Smooth muscle cell (in vitro differentiated cells): Measurements from ENCODE around the gene GATA1. TPM values are rescaled to one million over a fixed set of nuclear protein-coding genes. Genes with fewer than 3 reads are reported as not detected.

Experiments
- DNase-seq: peaks from one replicate; lab custom pipeline; 2025; ENCODE audit not compliant: unreplicated experiment; lab: John Stamatoyannopoulos, UW
- H2AFZ ChIP-seq: fragments of 200-600 bp; sonication (generic); 2 replicates; pipeline ENCODE4 v1.6.0; 2016; ENCODE audit warnings: antibody characterized with exemption, low read depth, mild to moderate bottlenecking
- H3F3A ChIP-seq: fragments of 200-600 bp; sonication (generic); 2 replicates; pipeline ENCODE4 v1.6.0; 2017; ENCODE audit warnings: antibody characterized with exemption, low read depth
- H3K27ac ChIP-seq: fragments of 200-600 bp; sonication (generic); 2 replicates; pipeline ENCODE4 v1.5.1; 2016; ENCODE audit warnings: low read depth, mild to moderate bottlenecking
- H3K27me3 ChIP-seq: fragments of 200-600 bp; sonication (generic); 2 replicates; pipeline ENCODE4 v1.6.1; 2016; ENCODE audit warnings: low read depth, mild to moderate bottlenecking
- H3K36me3 ChIP-seq: fragments of 200-600 bp; sonication (generic); 2 replicates; pipeline ENCODE4 v1.5.1; 2016; ENCODE audit warnings: low read depth
- H3K4me1 ChIP-seq: fragments of 200-600 bp; sonication (generic); 2 replicates; pipeline ENCODE4 v1.5.1; 2016; ENCODE audit warnings: low read depth
- H3K4me2 ChIP-seq: fragments of 200-600 bp; sonication (generic); 2 replicates; pipeline ENCODE4 v1.6.0; 2016; ENCODE audit warnings: mild to moderate bottlenecking
- H3K4me3 ChIP-seq: fragments of 200-600 bp; sonication (generic); 2 replicates; pipeline ENCODE4 v1.5.1; 2016; ENCODE audit warnings: mild to moderate bottlenecking
- H3K79me2 ChIP-seq: fragments of 200-600 bp; sonication (generic); 2 replicates; pipeline ENCODE4 v1.6.0; 2016; ENCODE audit warnings: low read depth, mild to moderate bottlenecking
- H3K9ac ChIP-seq: fragments of 200-600 bp; sonication (generic); 2 replicates; pipeline ENCODE4 v1.6.0; 2016; ENCODE audit warnings: low read depth
- H3K9me3 ChIP-seq: fragments of 200-600 bp; sonication (generic); replicated peaks from 2 replicates; pipeline ENCODE4 v1.5.1; 2016; ENCODE audit warnings: low read depth
- H4K20me1 ChIP-seq: fragments of 200-600 bp; sonication (generic); 2 replicates; pipeline ENCODE4 v1.6.0; 2016; ENCODE audit warnings: low read depth
- WGBS: methylation state at CpG from one replicate; pipeline ENCODE4 v1.1.7; 2016; ENCODE audit warnings: low lambda C conversion rate; 5-methylcytosine and 5-hydroxymethylcytosine counted together
- polyA plus RNA-seq: library from polyadenylated mRNA; unstranded; fragments of >200 nt; fragmentation: Nextera tagmentation; extraction: Ambion mirVana; gene quantifications from 2 replicates; pipeline ENCODE4 v1.2.1, GENCODE V29; 2016
- total RNA-seq: library from RNA; depleted of rRNA; stranded (reverse); fragments of >200 nt; gene quantifications from 2 replicates; pipeline ENCODE4 v1.2.3, GENCODE V29; 2014
- TF ChIP-seq, protein P1 (sequence below): fragments of 200-600 bp; sonication (generic); IDR thresholded peaks from 2 replicates; pipeline ENCODE4 v1.5.1; 2017; ENCODE audit warnings: borderline replicate concordance, mild to moderate bottlenecking, antibody characterized with exemption; ENCODE audit not compliant: insufficient read depth, poor library complexity, severe bottlenecking

Gene GATA1
- total and polyA plus RNA-seq, 2 experiments from 2014 or later = not detected

GRCh38 chrX:48790477-48790876, 4.1 kb downstream of the GATA1 start:
- H2AFZ ChIP-seq = no peak overlapping the region
- 90% methylated on average over 4 of the region's 5 CpGs for WGBS
- H3K4me3 ChIP-seq = no peak overlapping the region
- H3K27me3 ChIP-seq = no peaks in the 10 kb centered on the region
- H3K9ac ChIP-seq = no peak overlapping the region
- H3K4me2 ChIP-seq = no peak overlapping the region
- DNase-seq = no peak
- H4K20me1 ChIP-seq = no peaks in the 10 kb centered on the region
- TF ChIP-seq, protein P1, sequence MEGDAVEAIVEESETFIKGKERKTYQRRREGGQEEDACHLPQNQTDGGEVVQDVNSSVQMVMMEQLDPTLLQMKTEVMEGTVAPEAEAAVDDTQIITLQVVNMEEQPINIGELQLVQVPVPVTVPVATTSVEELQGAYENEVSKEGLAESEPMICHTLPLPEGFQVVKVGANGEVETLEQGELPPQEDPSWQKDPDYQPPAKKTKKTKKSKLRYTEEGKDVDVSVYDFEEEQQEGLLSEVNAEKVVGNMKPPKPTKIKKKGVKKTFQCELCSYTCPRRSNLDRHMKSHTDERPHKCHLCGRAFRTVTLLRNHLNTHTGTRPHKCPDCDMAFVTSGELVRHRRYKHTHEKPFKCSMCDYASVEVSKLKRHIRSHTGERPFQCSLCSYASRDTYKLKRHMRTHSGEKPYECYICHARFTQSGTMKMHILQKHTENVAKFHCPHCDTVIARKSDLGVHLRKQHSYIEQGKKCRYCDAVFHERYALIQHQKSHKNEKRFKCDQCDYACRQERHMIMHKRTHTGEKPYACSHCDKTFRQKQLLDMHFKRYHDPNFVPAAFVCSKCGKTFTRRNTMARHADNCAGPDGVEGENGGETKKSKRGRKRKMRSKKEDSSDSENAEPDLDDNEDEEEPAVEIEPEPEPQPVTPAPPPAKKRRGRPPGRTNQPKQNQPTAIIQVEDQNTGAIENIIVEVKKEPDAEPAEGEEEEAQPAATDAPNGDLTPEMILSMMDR = no peak
- no peaks in the 10 kb centered on the region for H3K79me2 ChIP-seq
- no peaks in the 10 kb centered on the region for H3K4me1 ChIP-seq
- no peak overlapping the region for H3K27ac ChIP-seq
- H3K9me3 ChIP-seq = no peaks in the 10 kb centered on the region
- H3K36me3 ChIP-seq = no peaks in the 10 kb centered on the region
- no peaks in the 10 kb centered on the region for H3F3A ChIP-seq

GRCh38 chrX:48791063-48791820, 4.9 kb downstream of the GATA1 start:
- no peaks in the 10 kb centered on the region for H3K9me3 ChIP-seq
- H3K36me3 ChIP-seq = no peaks in the 10 kb centered on the region
- H3K4me3 ChIP-seq = no peak overlapping the region
- 88% methylated on average over 10 of the region's 11 CpGs for WGBS
- DNase-seq = no peak
- TF ChIP-seq, protein P1 = no peak
- no peaks in the 10 kb centered on the region for H3K79me2 ChIP-seq
- no peak overlapping the region for H2AFZ ChIP-seq
- H3K4me1 ChIP-seq = no peaks in the 10 kb centered on the region
- no peaks in the 10 kb centered on the region for H4K20me1 ChIP-seq
- H3F3A ChIP-seq = no peaks in the 10 kb centered on the region
- no peaks in the 10 kb centered on the region for H3K27me3 ChIP-seq
- H3K27ac ChIP-seq = no peak overlapping the region
- H3K4me2 ChIP-seq = no peak overlapping the region
- no peak overlapping the region for H3K9ac ChIP-seq

DNA sequence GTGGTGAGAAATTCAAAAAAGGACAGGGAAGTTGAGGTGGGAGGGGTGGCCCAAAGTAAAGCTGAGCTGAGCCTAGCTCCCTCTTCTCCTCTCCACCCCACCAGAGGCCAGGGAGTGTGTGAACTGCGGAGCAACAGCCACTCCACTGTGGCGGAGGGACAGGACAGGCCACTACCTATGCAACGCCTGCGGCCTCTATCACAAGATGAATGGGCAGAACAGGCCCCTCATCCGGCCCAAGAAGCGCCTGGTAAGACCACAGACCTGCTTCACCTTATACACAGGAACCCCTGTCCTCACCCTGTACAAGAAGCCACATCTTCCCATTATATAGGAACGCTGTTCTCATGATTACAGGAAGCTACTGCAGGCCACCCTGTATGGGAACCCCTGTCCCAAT, 5.8 kb downstream of the GATA1 start:
- H3K9ac ChIP-seq = no peak overlapping the region
- H3K79me2 ChIP-seq = no peaks in the 10 kb centered on the region
- TF ChIP-seq, protein P1 = no peak
- H3K9me3 ChIP-seq = no peaks in the 10 kb centered on the region
- H3K4me2 ChIP-seq = no peak overlapping the region
- H3K4me3 ChIP-seq = no peak overlapping the region
- no peaks in the 10 kb centered on the region for H3F3A ChIP-seq
- no peaks in the 10 kb centered on the region for H3K27me3 ChIP-seq
- no peak overlapping the region for H2AFZ ChIP-seq
- no peak overlapping the region for H3K27ac ChIP-seq
- DNase-seq = no peak
- no peaks in the 10 kb centered on the region for H3K36me3 ChIP-seq
- H4K20me1 ChIP-seq = no peaks in the 10 kb centered on the region
- 79% methylated on average over 7 of the region's 7 CpGs for WGBS
- H3K4me1 ChIP-seq = no peaks in the 10 kb centered on the region

DNA sequence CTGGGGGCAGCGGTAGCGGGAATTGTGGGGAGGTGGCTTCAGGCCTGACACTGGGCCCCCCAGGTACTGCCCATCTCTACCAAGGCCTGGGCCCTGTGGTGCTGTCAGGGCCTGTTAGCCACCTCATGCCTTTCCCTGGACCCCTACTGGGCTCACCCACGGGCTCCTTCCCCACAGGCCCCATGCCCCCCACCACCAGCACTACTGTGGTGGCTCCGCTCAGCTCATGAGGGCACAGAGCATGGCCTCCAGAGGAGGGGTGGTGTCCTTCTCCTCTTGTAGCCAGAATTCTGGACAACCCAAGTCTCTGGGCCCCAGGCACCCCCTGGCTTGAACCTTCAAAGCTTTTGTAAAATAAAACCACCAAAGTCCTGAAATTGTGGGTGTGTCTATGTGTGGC, 7.5 kb downstream of the GATA1 start:
- Histone ChIP-seq H3K36me3 (no peaks in the 10 kb centered on the region), H3F3A (no peaks in the 10 kb centered on the region), H3K27me3 (no peaks in the 10 kb centered on the region), H4K20me1 (no peaks in the 10 kb centered on the region), H3K9me3 (no peaks in the 10 kb centered on the region), H3K4me3 (no peak overlapping the region), H3K4me1 (no peaks in the 10 kb centered on the region), H3K27ac (no peak overlapping the region), H3K4me2 (no peak overlapping the region), H3K9ac (no peak overlapping the region), H3K79me2 (no peaks in the 10 kb centered on the region), H2AFZ (no peak overlapping the region)
- WGBS = 77% methylated on average over 4 of the region's 4 CpGs
- TF ChIP-seq, protein P1 = no peak
- no peak for DNase-seq
